Measurements from ENCODE around the gene HIBADH. TPM values are rescaled to one million over a fixed set of nuclear protein-coding genes. Genes with fewer than 3 reads are reported as not detected.

Gene HIBADH
- total and polyA plus RNA-seq, 9 of the 15 experiments (the other 6 are each of a cell fraction or from before 2014, with no cell fraction given) = 10.7 to 67.8 (median 36.9) TPM

DNA sequence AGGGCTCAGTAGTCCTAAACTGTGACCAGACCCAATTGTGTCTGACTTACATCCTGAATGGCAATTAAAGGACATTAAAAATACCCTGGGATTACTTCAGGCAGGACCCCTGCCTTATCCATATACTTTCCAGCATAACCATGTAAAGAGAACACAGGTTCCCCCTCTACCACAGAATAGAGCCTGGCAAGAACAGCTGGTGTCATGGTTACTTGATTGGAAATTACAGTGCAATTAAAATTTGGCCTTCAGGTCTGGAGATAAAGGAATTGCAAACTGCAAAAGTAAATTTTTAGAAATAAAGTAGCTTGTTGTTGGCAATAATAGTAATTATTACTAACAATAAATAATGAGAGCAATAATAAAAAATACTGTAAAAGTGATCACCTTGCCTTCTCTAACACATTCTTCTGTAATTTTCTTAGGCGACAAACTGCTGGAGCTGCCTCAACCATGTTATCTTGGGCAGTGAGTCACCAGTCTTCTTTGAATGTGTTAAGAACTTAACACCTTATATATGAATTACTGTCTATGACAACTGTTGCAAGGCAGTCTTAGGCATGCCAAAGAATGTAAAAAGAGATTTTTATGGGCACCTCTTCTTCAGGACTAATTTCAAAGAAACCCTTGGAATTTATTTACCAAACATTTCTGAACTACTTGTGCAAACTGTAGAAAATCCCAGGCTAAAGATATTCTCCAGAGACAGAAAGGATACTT lies 53.7 kb downstream of the HIBADH start (continued):
- TF ChIP-seq, protein P1, sequence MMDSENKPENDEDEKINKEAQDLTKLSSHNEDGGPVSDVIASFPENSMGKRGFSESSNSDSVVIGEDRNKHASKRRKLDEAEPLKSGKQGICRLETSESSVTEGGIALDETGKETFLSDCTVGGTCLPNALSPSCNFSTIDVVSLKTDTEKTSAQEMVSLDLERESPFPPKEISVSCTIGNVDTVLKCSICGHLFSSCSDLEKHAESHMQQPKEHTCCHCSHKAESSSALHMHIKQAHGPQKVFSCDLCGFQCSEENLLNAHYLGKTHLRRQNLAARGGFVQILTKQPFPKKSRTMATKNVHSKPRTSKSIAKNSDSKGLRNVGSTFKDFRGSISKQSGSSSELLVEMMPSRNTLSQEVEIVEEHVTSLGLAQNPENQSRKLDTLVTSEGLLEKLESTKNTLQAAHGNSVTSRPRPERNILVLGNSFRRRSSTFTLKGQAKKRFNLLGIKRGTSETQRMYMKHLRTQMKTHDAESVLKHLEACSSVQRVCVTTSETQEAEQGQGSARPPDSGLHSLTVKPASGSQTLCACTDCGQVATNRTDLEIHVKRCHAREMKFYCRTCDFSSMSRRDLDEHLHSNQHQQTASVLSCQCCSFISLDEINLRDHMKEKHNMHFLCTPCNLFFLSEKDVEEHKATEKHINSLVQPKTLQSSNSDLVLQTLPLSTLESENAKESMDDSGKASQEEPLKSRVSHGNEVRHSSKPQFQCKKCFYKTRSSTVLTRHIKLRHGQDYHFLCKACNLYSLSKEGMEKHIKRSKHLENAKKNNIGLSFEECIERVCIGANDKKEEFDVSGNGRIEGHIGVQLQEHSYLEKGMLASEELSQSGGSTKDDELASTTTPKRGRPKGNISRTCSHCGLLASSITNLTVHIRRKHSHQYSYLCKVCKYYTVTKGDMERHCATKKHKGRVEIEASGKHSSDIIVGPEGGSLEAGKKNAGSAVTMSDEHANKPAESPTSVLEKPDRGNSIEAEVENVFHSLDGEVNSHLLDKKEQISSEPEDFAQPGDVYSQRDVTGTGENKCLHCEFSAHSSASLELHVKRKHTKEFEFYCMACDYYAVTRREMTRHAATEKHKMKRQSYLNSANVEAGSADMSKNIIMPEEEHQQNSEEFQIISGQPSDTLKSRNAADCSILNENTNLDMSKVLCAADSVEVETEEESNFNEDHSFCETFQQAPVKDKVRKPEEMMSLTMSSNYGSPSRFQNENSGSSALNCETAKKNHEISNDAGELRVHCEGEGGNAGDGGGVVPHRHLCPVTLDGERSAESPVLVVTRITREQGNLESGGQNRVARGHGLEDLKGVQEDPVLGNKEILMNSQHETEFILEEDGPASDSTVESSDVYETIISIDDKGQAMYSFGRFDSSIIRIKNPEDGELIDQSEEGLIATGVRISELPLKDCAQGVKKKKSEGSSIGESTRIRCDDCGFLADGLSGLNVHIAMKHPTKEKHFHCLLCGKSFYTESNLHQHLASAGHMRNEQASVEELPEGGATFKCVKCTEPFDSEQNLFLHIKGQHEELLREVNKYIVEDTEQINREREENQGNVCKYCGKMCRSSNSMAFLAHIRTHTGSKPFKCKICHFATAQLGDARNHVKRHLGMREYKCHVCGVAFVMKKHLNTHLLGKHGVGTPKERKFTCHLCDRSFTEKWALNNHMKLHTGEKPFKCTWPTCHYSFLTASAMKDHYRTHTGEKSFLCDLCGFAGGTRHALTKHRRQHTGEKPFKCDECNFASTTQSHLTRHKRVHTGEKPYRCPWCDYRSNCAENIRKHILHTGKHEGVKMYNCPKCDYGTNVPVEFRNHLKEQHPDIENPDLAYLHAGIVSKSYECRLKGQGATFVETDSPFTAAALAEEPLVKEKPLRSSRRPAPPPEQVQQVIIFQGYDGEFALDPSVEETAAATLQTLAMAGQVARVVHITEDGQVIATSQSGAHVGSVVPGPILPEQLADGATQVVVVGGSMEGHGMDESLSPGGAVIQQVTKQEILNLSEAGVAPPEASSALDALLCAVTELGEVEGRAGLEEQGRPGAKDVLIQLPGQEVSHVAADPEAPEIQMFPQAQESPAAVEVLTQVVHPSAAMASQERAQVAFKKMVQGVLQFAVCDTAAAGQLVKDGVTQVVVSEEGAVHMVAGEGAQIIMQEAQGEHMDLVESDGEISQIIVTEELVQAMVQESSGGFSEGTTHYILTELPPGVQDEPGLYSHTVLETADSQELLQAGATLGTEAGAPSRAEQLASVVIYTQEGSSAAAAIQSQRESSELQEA (IDR thresholded peaks at IDR 0.05; ENCODE audit: low read depth) = no peak
- no peak for TF ChIP-seq ZKSCAN3 (CRISPR knock-in tag; IDR thresholded peaks at IDR 0.05)
- no peak for TF ChIP-seq TCFL5 (CRISPR knock-in tag; conservative IDR thresholded peaks at IDR 0.05)
- TF ChIP-seq ZFP1 (CRISPR knock-in tag; IDR thresholded peaks at IDR 0.05) = no peak
- TF ChIP-seq MTA3 (IDR thresholded peaks at IDR 0.05; ENCODE audit: borderline replicate concordance) = no peak
- TF ChIP-seq ZNF57 (CRISPR knock-in tag; IDR thresholded peaks at IDR 0.05) = no peak
- TF ChIP-seq ID3 (CRISPR knock-in tag; IDR thresholded peaks at IDR 0.05) = no peak
- TF ChIP-seq ID3 (tag; IDR thresholded peaks at IDR 0.05) = no peak
- no peak for TF ChIP-seq ZKSCAN1 (IDR thresholded peaks at IDR 0.05; ENCODE audit: low read depth, low read length)
- TF ChIP-seq KLF10 (CRISPR knock-in tag; IDR thresholded peaks at IDR 0.05) = no peak
- TF ChIP-seq, protein P2, sequence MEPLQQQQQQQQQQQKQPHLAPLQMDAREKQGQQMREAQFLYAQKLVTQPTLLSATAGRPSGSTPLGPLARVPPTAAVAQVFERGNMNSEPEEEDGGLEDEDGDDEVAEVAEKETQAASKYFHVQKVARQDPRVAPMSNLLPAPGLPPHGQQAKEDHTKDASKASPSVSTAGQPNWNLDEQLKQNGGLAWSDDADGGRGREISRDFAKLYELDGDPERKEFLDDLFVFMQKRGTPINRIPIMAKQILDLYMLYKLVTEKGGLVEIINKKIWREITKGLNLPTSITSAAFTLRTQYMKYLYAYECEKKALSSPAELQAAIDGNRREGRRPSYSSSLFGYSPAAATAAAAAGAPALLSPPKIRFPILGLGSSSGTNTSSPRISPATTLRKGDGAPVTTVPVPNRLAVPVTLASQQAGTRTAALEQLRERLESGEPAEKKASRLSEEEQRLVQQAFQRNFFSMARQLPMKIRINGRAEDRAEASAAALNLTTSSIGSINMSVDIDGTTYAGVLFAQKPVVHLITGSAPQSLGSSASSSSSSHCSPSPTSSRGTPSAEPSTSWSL (CRISPR knock-in tag; IDR thresholded peaks at IDR 0.05; ENCODE audit: borderline replicate concordance) = no peak
- TF ChIP-seq NBN (IDR thresholded peaks at IDR 0.05; ENCODE audit: low read depth) = no peak
- TF ChIP-seq ZNF133 (CRISPR knock-in tag; IDR thresholded peaks at IDR 0.05) = no peak
- no peak for TF ChIP-seq CREB1 (IDR thresholded peaks at IDR 0.05)
- TF ChIP-seq CREB1 (CRISPR knock-in tag; IDR thresholded peaks at IDR 0.05) = no peak
- TF ChIP-seq DIDO1 (tag; IDR thresholded peaks at IDR 0.05; ENCODE audit: low read depth) = no peak
- no peak for TF ChIP-seq POLR3G (IDR thresholded peaks at IDR 0.05; ENCODE audit: extremely low read depth, insufficient read length, insufficient replicate concordance)
- TF ChIP-seq, protein P3, sequence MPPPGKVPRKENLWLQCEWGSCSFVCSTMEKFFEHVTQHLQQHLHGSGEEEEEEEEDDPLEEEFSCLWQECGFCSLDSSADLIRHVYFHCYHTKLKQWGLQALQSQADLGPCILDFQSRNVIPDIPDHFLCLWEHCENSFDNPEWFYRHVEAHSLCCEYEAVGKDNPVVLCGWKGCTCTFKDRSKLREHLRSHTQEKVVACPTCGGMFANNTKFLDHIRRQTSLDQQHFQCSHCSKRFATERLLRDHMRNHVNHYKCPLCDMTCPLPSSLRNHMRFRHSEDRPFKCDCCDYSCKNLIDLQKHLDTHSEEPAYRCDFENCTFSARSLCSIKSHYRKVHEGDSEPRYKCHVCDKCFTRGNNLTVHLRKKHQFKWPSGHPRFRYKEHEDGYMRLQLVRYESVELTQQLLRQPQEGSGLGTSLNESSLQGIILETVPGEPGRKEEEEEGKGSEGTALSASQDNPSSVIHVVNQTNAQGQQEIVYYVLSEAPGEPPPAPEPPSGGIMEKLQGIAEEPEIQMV (tag; conservative IDR thresholded peaks at IDR 0.05; ENCODE audit: low read depth) = no peak
